GM19238 (cell line): Measurements from ENCODE around the gene KCTD16.

Source experiments
- DNase-seq: peaks from one replicate; pipeline ENCODE4 v3.0.0; 2011; ENCODE audit warnings: low spot score; ENCODE audit not compliant: insufficient read length

The KCTD16 gene

GRCh38 chr5:144511580-144512072 is 341.0 kb downstream of the KCTD16 start:
- DNase-seq: no peak

GRCh38 chr5:144522698-144523097 is 352.0 kb downstream of the KCTD16 start:
- no peak for DNase-seq

GRCh38 chr5:144525000-144525399 is 354.3 kb downstream of the KCTD16 start:
- no peak for DNase-seq

GRCh38 chr5:144531188-144531587 is 360.5 kb downstream of the KCTD16 start:
- DNase-seq: no peak
